Measurements from ENCODE around the gene MEGF10.

MEGF10 gene

GRCh38 chr5:127418367-127418766 is 127.8 kb downstream of the MEGF10 start:
- no peak for DNase-seq

- no peak for DNase-seq
These were observed 128.5 kb downstream of the MEGF10 start for GRCh38 chr5:127418974-127419682.

- no peak for DNase-seq
These were observed 129.2 kb downstream of the MEGF10 start for GRCh38 chr5:127419683-127420257.

- no peak for DNase-seq
These were observed 130.2 kb downstream of the MEGF10 start for GRCh38 chr5:127420758-127421157.

GRCh38 chr5:127421471-127421870 is 130.9 kb downstream of the MEGF10 start:
- no peak for DNase-seq

GRCh38 chr5:127423173-127423798 is 132.7 kb downstream of the MEGF10 start:
- DNase-seq: no peak

GRCh38 chr5:127425037-127425436 is 134.4 kb downstream of the MEGF10 start:
- DNase-seq: no peak

- DNase-seq: no peak
These were observed 135.3 kb downstream of the MEGF10 start for GRCh38 chr5:127425868-127426267.

GRCh38 chr5:127426661-127427060 is 136.1 kb downstream of the MEGF10 start:
- no peak for DNase-seq

GRCh38 chr5:127428276-127428675 is 137.7 kb downstream of the MEGF10 start:
- DNase-seq: no peak

GRCh38 chr5:127428748-127429147 is 138.2 kb downstream of the MEGF10 start:
- no peak for DNase-seq

- no peak for DNase-seq
These were observed 139.3 kb downstream of the MEGF10 start for GRCh38 chr5:127429928-127430327.

DNA sequence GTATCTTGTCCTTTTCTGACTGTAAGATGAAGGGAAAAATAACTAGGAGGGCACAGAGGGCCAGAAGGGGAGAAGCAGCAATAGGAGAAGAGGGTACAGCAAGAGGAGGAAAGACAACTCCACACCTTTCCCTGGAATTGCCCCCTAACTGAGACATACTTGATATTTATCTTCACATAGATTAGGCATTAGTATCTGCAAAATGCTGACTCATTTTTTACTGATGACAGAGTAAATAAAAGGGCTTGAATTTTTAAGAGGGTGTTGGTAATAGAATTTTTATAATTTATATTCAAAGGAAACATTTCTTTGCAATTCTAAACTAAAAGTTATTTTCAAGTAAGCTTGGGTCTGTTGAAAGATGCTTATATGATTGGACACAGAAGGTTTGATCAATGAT is 140.0 kb downstream of the MEGF10 start:
- no peak for DNase-seq

GRCh38 chr5:127431977-127432585 is 141.5 kb downstream of the MEGF10 start:
- DNase-seq: no peak

DNA sequence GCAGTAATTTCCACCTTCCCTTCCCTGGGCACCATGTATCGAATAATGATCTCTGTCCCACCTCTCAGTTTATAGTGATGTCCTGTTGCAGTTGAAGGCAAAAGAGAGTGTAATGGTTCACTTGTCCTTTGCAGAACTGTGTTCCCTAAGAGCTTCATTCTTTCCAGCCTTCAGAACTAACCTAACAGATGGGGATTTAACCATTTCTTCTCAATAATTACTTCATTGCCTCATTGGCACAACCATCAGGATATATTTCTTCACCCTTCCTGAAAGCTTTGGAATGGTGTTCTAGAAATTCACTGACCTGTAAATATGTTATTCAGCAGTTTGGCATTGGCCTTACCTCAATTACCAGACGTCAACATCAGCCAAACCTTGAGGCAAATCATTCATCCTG is 142.9 kb downstream of the MEGF10 start:
- DNase-seq: no peak

DNA sequence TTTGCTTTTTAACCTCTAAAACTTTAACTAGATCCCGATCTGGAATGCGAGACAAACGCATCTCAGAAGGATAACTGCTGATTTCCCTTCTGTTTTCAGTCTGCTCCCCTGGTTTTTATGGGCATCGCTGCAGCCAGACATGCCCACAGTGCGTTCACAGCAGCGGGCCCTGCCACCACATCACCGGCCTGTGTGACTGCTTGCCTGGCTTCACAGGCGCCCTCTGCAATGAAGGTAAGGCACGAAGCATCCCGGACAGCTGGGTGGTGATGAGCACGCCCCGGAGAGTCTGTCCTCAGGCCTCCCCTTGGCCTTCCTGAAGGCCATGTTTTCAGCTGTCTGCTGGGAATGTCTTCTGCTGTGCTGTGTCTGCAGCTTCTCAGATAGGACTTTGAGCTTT is 144.0 kb downstream of the MEGF10 start:
- no peak for DNase-seq

GRCh38 chr5:127435821-127436220 is 145.2 kb downstream of the MEGF10 start:
- DNase-seq: no peak

GRCh38 chr5:127439644-127440043 is 149.0 kb downstream of the MEGF10 start:
- no peak for DNase-seq

DNA sequence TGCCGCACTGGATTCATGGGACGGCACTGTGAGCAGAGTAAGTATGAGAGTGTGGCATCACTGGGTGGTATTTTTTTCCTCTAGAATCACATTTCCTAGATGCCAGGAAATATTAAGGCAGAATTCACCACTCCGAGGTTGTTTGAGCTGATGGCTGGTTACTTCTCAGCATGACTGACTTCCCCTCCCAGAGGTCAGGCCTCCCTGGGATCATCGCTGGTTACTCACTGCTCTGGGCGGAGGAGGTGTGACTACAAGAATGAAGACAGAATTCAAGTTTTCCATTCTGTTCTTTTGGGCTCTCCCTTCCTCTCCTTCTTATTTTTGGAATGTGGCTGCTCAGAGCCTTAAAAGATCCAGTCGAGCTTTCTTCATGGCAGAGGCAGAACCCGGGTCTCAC is 150.2 kb downstream of the MEGF10 start:
- no peak for DNase-seq

DNA sequence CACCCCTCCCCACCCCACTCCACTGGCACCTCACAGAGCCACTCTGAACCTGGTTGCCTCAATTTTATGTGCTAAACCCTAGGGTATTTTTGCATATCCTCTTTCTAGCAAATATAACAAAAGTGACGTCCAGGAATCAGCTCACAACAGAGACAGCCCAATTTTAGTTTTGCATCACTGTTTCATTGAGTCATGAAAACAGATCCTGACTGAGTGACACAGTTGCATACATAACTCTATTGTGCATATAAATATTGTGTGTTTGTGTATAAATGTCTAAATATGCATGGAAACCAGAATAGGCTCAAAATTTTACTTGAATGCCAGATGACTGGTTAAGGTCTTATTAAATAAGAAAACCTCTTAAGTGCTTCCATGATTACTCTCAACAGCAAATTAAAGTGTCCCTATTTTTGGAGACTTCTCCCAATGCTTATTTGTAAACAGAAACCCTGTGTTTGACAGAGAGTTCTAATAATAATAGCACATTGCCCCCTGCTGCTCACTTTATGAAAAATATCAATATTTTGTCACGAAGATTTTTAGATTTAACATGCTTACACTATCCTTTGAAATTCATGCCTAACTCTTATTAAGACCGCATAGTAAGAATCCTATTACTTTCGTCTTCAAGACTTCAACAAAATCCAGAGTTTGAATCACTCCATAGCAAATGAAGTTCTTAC is 151.3 kb downstream of the MEGF10 start:
- no peak for DNase-seq

DNA sequence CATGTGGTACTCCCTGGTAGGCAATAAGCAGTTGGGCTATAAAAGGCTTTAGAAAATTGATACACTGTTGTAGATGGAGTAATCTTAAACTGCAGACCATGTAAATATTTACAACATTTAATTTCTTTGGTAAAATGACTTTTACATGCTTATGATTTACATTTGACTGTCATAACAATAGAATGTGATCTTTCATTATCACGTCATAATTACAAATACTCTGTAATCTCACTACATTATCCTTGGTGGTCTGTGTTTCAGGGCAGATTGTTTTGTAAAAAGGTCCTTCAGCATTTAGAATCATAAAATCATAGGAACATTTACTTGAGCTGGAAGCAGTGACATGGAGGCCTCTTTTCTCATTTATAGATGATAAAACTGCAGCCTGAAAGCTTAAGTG is 153.6 kb downstream of the MEGF10 start:
- DNase-seq: no peak

DNA sequence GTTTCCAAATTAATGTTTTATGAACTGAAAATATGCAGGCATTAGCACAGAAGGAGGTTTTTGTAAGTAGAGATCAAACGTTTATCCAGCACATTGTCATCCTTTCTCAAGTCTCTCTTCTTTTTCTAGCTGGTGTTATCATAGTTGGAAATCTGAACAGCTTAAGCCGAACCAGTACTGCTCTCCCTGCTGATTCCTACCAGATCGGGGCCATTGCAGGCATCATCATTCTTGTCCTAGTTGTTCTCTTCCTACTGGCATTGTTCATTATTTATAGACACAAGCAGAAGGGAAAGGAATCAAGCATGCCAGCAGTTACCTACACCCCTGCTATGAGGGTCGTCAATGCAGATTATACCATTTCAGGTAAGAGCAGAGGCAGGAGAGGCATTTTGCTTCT is 154.7 kb downstream of the MEGF10 start:
- no peak for DNase-seq

- DNase-seq: no peak
These were observed 156.0 kb downstream of the MEGF10 start for GRCh38 chr5:127446626-127447025.
